Spinal cord (tissue), 10 donors: ENCODE results near the gene SCAPER. TPM values are rescaled to one million over a fixed set of nuclear protein-coding genes. Genes with fewer than 3 reads are reported as not detected.
"Not testable (repeated sequence)": the region's sequence is repeated elsewhere in the genome, so short reads cannot be mapped to it uniquely, and the experiment has no call there.

Source experiments
- DNase-seq, 6 donors: peaks; one replicate each; pipeline versions ENCODE4 v3.0.0 to v3.0.0-alpha.2; 2013 to 2015; ENCODE audit warnings: low spot score in 6 of 6, low read depth in 4 of 6
- H3K27ac ChIP-seq: one replicate; pipeline ENCODE4 v1.5.1; 2013; ENCODE audit warnings: low read depth, low read length, control low read depth
- H3K27me3 ChIP-seq: one replicate; pipeline ENCODE4 v1.6.1; 2013; ENCODE audit warnings: low read length; ENCODE audit not compliant: control insufficient read depth, insufficient read depth
- H3K36me3 ChIP-seq: one replicate; pipeline ENCODE4 v1.6.1; 2013; ENCODE audit warnings: low read length; ENCODE audit not compliant: control insufficient read depth, insufficient read depth
- H3K4me1 ChIP-seq: one replicate; pipeline ENCODE4 v1.6.1; 2013; ENCODE audit warnings: low read length; ENCODE audit not compliant: control insufficient read depth, insufficient read depth
- H3K4me3 ChIP-seq: one replicate; pipeline ENCODE4 v1.5.1; 2013; ENCODE audit warnings: low read depth, low read length, control low read depth
- H3K9me3 ChIP-seq: one replicate; pipeline ENCODE4 v1.6.1; 2013; ENCODE audit warnings: low read length; ENCODE audit not compliant: control insufficient read depth, insufficient read depth
- WGBS: methylation state at CpG from one replicate; pipeline ENCODE4 v1.1.5; 2013; ENCODE audit warnings: missing lambda C conversion rate; ENCODE audit not compliant: insufficient coverage; 5-methylcytosine and 5-hydroxymethylcytosine counted together
- polyA plus RNA-seq, 2 donors: library from polyadenylated mRNA; unstranded; fragments of 120-200 nt; gene quantifications; one replicate each; pipeline ENCODE4 v1.2.1, GENCODE V29; 2013; ENCODE audit not compliant: insufficient read length in 2 of 2
- total RNA-seq, 2 donors: library from RNA; depleted of rRNA in 1 of 2; stranded (reverse); fragments of 120-200 nt in 1 of 2; fragments of >200 nt in 1 of 2; gene quantifications; one replicate each; pipeline versions ENCODE4 v1.2.3 to v1.2.4, GENCODE V29; 2013 to 2014
- donor health status: healthy.

The SCAPER gene
- total and polyA plus RNA-seq, 4 donors = 33.2 to 70.3 (median 46.9) TPM

DNA sequence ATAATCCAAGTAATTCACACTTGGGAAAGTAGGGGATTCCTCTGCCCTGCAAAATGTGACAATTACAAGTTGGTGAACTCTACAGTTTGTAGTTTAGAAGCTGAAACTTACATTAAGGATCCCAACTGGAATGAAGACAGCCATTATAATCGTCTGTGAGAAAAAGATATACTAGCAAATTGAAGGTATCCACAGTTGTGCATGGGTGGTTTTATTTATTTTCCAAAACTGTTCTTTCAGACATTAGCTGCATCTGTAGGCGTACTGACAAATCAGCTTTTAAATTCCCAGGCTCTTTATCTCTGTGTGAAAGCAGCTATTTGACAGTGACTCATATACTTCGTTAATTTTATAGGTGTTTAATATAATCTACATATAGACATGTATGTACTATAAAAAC is 581.1 kb downstream of the SCAPER start:
- H3K36me3 ChIP-seq = no peaks in the 10 kb centered on the region
- H3K4me3 ChIP-seq = no peak overlapping the region
- peak in 1 of 6 donors; percentile 10 for DNase-seq
- H3K4me1 ChIP-seq = no peaks in the 10 kb centered on the region
- H3K27ac ChIP-seq = no peak overlapping the region
- no peaks in the 10 kb centered on the region for H3K9me3 ChIP-seq
- peaks cover 17% of the 10 kb centered on the region for H3K27me3 ChIP-seq
- WGBS = no CpG with 5 or more reads among the region's 3 CpGs

DNA sequence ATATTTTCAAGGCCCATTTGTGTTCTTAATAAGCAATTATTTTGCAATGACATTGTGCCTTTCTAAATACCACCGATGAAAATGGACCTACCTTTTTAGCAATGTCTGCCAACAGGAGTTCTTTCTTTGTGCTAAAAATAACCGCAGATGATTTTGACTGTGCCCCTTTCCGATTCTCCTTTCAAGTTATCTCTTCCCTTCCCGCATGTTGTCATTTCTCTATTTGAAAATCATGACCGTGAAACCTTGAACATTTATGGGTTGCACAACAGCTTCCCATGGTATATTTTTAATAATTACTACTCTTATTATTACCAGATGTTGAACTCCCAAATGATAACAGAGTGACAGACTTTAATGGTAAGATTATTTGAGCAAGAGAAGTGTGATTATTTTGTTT is 583.5 kb downstream of the SCAPER start:
- WGBS = 79% methylated on average over 3 of the region's 5 CpGs

DNA sequence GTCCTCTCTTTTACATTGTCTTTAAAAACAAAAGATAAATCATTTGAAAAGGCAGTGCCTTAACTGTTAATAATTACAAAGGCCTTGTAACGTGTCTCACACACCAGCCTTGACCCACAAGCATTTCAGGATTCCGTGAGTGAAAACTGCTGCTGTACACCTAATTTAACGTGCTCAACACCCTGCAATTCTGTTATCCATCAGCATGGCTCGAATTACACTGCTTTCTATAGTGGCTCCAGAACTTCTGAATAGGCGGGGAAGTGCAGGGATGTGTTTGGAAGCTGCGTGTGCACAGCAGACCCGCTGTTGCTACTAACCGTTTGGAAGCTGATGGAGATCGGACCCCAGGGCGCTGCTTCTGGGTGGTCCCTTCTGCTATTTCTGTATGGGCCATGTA is 584.0 kb downstream of the SCAPER start:
- no peaks in the 10 kb centered on the region for H3K9me3 ChIP-seq
- DNase-seq = no peak
- no peaks in the 10 kb centered on the region for H3K36me3 ChIP-seq
- 34% methylated on average over 10 of the region's 10 CpGs for whole genome bisulfite sequencing
- no peaks in the 10 kb centered on the region for H3K4me1 ChIP-seq
- no peak overlapping the region for H3K27ac ChIP-seq
- no peak overlapping the region for H3K4me3 ChIP-seq
- peaks cover 11% of the 10 kb centered on the region for H3K27me3 ChIP-seq

More for the DNA sequence above, 583.5 kb downstream of the SCAPER start:
- Histone ChIP-seq H3K9me3 (no peaks in the 10 kb centered on the region), H3K36me3 (no peaks in the 10 kb centered on the region), H3K4me3 (no peak overlapping the region), H3K4me1 (no peaks in the 10 kb centered on the region), H3K27ac (no peak overlapping the region), H3K27me3 (peaks cover 11% of the 10 kb centered on the region)
- DNase-seq = no peak

DNA sequence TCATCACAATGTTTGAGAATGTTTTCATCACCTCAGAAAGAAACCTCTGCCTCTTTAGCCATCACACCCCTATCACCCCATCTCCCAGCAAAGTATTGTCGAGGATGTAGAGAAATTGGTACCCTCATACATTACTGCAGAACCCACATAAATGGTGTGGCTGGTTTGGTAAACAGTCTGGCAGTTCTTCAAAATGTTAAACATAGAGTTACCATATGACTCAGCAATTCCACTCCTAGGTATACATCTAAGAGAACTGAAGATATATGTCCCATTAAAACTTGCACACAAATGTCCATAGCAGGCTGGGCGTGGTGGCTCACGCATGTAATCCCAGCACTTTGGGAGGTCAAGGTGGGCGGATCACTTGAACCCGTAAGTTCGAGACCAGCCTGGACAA is 585.1 kb downstream of the SCAPER start:
- no peak overlapping the region for H3K4me3 ChIP-seq
- no peaks in the 10 kb centered on the region for H3K9me3 ChIP-seq
- H3K4me1 ChIP-seq = no peaks in the 10 kb centered on the region
- no peaks in the 10 kb centered on the region for H3K36me3 ChIP-seq
- no peak for DNase-seq
- 91% methylated on average over 5 of the region's 6 CpGs for WGBS
- no peak overlapping the region for H3K27ac ChIP-seq
- peaks cover 11% of the 10 kb centered on the region for H3K27me3 ChIP-seq

DNA sequence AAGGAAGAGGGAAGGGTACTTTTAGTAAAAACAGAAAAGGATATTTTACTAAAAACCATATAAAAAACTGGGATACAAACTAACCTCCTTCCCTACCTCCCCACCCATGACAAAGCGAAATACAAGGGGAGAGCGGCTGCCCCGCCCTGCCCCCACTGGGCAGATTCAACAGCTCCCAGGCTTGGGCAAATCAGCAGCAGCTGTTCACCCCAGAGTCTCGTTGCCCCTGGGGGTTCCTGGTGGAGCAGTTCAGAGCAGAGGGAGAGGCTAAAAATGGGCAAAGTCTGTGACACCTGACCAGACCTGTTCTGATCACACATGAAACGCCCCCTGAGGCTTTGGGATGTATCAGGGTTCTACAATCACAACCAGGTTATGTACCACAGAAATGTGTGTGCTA is 591.4 kb downstream of the SCAPER start:
- Histone ChIP-seq H3K4me1 (peaks cover 7% of the 10 kb centered on the region), H3K4me3 (no peak overlapping the region), H3K27ac (no peak overlapping the region), H3K36me3 (no peaks in the 10 kb centered on the region), H3K27me3 (no peaks in the 10 kb centered on the region), H3K9me3 (no peaks in the 10 kb centered on the region)
- WGBS = 72% methylated on average over 4 of the region's 5 CpGs
- no peak for DNase-seq

DNA sequence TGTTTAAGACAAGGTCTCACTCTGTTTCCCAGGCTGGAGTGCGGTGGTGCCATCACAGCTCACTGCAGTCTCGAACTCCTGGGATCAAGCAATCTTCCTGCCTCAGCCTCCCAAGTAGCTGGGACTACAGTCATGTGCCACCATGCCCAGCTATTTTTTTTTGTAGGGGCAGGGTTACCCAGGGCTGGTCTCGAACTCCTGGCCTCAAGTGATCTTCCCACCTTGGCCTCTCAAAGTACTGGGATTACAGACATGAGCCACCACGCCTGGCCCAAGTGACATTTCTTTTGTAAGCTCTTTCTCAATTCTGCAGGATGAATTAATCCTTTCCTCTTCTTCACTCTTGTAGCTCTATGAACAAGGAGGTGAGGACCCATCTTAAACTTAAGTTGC is 592.0 kb downstream of the SCAPER start:
- DNase-seq, H3K36me3 ChIP-seq, H3K27me3 ChIP-seq, H3K9me3 ChIP-seq, H3K4me1 ChIP-seq, H3K4me3 ChIP-seq, H3K27ac ChIP-seq: not testable (repeated sequence)
- whole genome bisulfite sequencing = 89% methylated on average over 4 of the region's 4 CpGs

DNA sequence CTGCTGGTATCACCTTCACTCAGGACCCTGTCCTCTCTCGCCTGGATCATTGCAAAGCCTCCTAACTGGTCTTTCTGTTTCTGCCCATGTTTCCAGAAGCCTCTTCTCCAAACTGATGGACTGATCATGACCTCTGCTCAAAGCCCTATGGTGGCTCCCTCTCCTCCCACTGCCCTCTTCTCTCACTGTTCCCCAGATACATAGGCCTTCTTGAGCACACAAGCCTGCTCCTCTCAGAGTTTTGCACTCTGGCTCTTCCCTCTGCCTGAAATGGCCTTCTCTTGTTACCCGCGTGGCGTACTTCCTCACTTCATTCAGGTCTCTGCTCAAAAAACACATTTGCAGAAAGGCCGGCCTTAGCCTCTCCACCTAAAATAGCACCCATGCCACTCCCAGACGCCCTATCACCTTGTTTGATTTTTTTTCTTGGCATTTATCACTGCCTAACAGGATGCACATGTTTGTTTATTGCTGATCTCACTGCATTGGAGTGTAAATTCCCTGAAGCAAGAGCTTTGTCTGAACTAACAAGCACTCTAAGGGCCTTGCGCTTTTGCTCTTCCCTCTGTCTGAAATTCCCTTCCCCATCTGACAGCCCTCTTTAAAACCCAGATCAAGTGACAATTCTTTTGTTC is 592.5 kb downstream of the SCAPER start:
- no peak for DNase-seq
- no peak overlapping the region for H3K27ac ChIP-seq
- peaks cover 7% of the 10 kb centered on the region for H3K4me1 ChIP-seq
- no peak overlapping the region for H3K4me3 ChIP-seq
- no peaks in the 10 kb centered on the region for H3K27me3 ChIP-seq
- H3K36me3 ChIP-seq = no peaks in the 10 kb centered on the region
- no peaks in the 10 kb centered on the region for H3K9me3 ChIP-seq
- 98% methylated on average over 7 of the region's 7 CpGs for WGBS

DNA sequence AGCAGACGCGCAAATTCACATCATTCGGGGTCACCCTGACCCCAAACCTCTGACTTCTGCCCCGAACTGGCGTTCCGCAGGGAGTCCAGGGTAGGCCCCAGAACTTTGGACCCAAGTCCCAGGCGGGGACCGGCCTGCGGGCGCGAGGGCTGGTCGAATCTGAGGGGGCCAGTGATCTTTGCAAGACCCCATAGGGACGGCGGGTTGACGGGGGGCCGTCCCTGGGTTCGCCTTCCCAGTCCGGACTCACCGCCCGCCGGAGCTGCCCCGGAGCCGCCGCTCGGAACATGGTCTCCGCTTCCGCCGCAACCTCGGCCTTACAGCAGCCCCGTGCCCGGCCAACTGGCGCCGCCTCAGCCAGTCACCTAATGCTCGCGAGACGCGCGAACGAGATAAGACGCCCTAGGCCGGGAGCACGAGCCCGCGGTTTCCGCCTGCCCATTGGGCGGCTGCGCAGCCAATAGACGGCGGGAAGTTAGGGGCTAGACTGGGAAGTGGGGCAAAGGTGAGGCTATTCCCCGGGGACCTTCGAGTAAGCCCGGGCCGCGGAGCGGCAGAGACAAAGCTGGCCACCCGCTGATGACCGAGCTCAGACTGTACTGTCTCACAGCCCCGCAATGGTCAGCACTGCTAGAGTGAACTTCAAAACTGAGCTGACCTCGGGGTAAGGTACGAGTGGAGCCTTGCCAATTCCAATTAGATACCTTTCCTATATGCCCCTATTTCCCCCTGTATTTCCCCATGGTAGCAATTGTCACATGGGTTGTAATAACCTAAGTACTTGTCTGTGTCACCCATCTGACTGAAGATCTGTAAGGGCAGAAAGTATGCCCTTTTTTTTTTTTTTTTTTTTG is 593.8 kb downstream of the SCAPER start, which contains the start of gene ETFA:
Gene ETFA, minus strand, starts transcription at position 370 of the 854 bp plus-strand sequence. Its CDS starts 81 bp downstream, at position 289.
- Histone ChIP-seq H3K4me1 (peaks cover 7% of the 10 kb centered on the region), H3K36me3 (no peaks in the 10 kb centered on the region), H3K4me3 (peak within 1 kb of the TSS; percentile 77), H3K9me3 (no peaks in the 10 kb centered on the region), H3K27ac (peak within 1 kb of the TSS; percentile 70), H3K27me3 (no peaks in the 10 kb centered on the region)
- under 1% methylated on average over 59 of the region's 60 CpGs for WGBS
- DNase-seq = peak; percentile 78 to 98 (median 88)

DNA sequence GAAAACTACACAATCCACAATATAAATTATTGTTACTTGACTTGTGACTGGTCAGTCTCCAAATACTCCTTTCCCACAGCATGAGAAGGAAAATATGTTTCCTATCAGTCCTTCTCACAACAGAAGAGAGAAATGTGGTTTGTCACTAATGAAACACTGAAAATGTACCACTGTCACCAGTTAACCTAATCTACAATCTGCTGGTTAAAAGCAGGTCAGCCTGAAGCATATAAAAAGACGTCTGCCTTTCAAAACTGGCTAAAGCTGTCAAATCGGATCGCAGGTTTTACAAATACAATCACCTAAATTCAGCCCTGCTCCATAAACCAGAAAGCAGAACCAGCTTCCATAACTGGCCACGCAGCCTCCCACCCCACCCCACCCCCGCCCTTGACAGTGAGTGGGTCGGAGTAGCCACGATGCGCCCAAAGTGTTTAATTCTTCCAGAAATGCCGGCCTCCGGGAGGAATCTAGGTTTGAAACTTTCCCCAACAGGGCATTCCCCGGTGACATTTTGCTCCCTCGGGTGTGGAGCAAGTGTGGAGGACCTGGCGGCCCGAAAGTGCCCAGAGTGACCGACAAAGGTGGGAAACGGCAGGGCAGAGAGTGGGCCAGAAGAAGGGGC is 594.6 kb downstream of the SCAPER start:
- DNase-seq = peak in 1 of 6 donors; percentile 4
- Histone ChIP-seq H3K27ac (peak overlapping the region; percentile 70), H3K4me1 (peaks cover 7% of the 10 kb centered on the region), H3K27me3 (no peaks in the 10 kb centered on the region), H3K4me3 (peak overlapping the region; percentile 77), H3K9me3 (no peaks in the 10 kb centered on the region), H3K36me3 (no peaks in the 10 kb centered on the region)
- 0% methylated on average over 11 of the region's 16 CpGs for WGBS
